ENCODE measurements around the gene CREB3L2.

DNA sequence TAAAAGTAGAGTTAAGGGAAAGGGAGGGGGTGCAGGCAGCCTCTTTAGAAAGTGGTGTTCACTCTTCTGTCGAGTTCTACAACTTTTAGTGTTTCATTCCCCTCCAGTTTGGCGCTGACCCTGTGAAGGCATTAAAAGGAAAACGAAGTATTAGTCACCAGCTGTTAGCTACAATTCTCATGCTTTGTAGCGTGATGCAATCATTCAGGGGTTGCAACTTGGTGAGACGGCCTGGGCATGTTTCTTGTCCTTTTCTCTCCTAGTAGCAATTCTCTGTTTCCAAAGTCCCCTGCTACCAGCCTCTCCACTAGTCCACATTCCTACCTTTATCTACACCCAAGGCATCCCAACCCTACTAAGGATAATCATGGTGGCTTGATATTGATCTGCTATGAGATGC, 121.5 kb downstream of the CREB3L2 start:
- no peak for TF ChIP-seq POLR2A (IDR thresholded peaks at IDR 0.05; ENCODE audit: low read depth, low read length)
- TF ChIP-seq POLR2AphosphoS5 (IDR thresholded peaks at IDR 0.05; ENCODE audit: low read depth, low read length) = no peak
- TF ChIP-seq TAF1 (IDR thresholded peaks at IDR 0.05; ENCODE audit: borderline replicate concordance, low read depth, low read length) = no peak

All from GM12892 (cell line).